OCI-LY3 (cell line): ENCODE data around the gene CYP2W1.

Source experiments
- H2AFZ ChIP-seq: fragments of 200-600, 300-600 bp; shearing (Covaris generic); 2 replicates; pipeline ENCODE4 v1.6.0; 2014; ENCODE audit warnings: antibody characterized with exemption, low read depth, low read length
- H3K27ac ChIP-seq: fragments of 200-600, 300-600 bp; sonication (generic); 2 replicates; pipeline ENCODE4 v1.5.1; 2014; ENCODE audit warnings: mild to moderate bottlenecking, low read length, moderate library complexity, mixed read lengths
- H3K27me3 ChIP-seq: fragments of 200-600, 300-600 bp; sonication (generic); 2 replicates; pipeline ENCODE4 v1.6.1; 2014; ENCODE audit warnings: low read depth, low read length, mixed read lengths
- H3K36me3 ChIP-seq: fragments of 200-600, 300-600 bp; sonication (generic); replicated peaks from 2 replicates; pipeline ENCODE3; 2014; ENCODE audit warnings: low read depth, low read length, mixed read lengths
- H3K4me1 ChIP-seq: fragments of 300-600, 200-600 bp; sonication (generic); 2 replicates; pipeline ENCODE4 v1.6.1; 2014; ENCODE audit warnings: low read length, mixed read lengths
- H3K4me2 ChIP-seq: fragments of 200-600, 300-600 bp; sonication (generic); 2 replicates; pipeline ENCODE4 v1.6.1; 2014; ENCODE audit warnings: low read length, mixed read lengths
- H3K4me3 ChIP-seq: fragments of 300-600, 200-600 bp; sonication (generic); 2 replicates; pipeline ENCODE4 v1.5.1; 2014; ENCODE audit warnings: antibody characterized with exemption, mild to moderate bottlenecking, low read length, moderate library complexity
- H3K79me2 ChIP-seq: fragments of 300-600, 200-600 bp; shearing (Covaris generic); 2 replicates; pipeline ENCODE4 v1.6.1; 2014; ENCODE audit warnings: mild to moderate bottlenecking, low read length, mixed read lengths
- H3K9ac ChIP-seq: fragments of 300-600, 200-600 bp; shearing (Covaris generic); 2 replicates; pipeline ENCODE4 v1.6.0; 2014; ENCODE audit warnings: mild to moderate bottlenecking, low read length, moderate library complexity
- H3K9me3 ChIP-seq: fragments of 200-600, 300-600 bp; shearing (Covaris generic); 2 replicates; pipeline ENCODE4 v1.6.1; 2014; ENCODE audit warnings: low read length, mixed read lengths; ENCODE audit not compliant: insufficient read depth
- H4K20me1 ChIP-seq: fragments of 200-600, 300-600 bp; sonication (generic); 2 replicates; pipeline ENCODE4 v1.6.1; 2016; ENCODE audit warnings: low read length, mixed read lengths; ENCODE audit not compliant: insufficient read depth
- EZH2phosphoT487 ChIP-seq: fragments of 200-600 bp; shearing (Covaris generic); IDR thresholded peaks from 2 replicates; pipeline ENCODE4 v1.6.1; 2018; ENCODE audit warnings: antibody characterized with exemption, mixed run types, low read depth
- TF ChIP-seq, protein P1 (sequence below): fragments of 200-600, 300-600 bp; sonication (generic); IDR thresholded peaks from 2 replicates; pipeline ENCODE4 v1.5.1; 2014; ENCODE audit warnings: antibody characterized with exemption, low read length, low read depth

CYP2W1 gene

GRCh38 chr7:935874-936385 is 47.1 kb upstream of the CYP2W1 start:
- peak overlapping the region; percentile 73 for H3K27ac ChIP-seq

DNA sequence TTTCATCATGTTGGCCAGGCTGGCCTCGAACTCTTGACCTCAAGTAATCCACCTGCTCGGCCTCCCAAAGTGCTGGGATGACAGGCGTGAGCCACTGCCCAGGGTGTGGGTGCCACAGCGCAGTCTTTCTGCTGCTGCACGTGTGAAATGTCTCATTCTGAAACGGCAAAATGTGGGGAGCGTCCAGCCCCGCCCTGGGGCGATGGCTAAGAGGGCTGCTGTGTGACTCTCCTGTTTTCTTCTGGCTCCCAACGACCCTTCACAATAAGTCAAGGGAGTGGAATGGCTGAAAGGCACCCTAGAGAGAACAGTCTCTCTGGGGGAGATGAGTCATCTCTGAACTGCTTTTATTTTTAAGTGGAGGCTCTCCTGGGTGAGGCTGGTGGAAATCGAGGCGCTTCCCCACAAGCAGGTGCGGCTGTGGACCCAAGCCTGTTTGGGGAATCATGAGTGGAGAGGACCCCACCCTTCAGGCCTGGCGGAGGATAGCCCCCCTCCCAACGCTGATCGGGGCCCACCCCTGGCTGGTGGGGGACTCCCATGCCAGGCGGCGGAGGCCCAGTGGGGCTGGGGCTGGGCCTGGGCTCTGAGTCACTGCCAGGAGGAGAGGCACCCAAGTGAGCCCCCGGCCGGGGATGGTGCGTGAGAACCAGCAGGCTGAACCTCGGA is 46.5 kb upstream of the CYP2W1 start:
- Histone ChIP-seq H3K36me3 (peaks cover 2% of the 10 kb centered on the region), H3K9me3 (peaks cover 3% of the 10 kb centered on the region; the same call in 1 of the 2 replicates), H3K27ac (peak overlapping the region; percentile 73), H3K27me3 (peaks cover 2% of the 10 kb centered on the region; the same call in 1 of the 2 replicates), H3K4me3 (peak overlapping the region; percentile 72), H4K20me1 (no peaks in the 10 kb centered on the region), H3K4me1 (peaks cover 39% of the 10 kb centered on the region), H2AFZ (no peak overlapping the region), H3K4me2 (peak overlapping the region; percentile 91), H3K9ac (peak overlapping the region; percentile 42; the same call in 1 of the 2 replicates), H3K79me2 (no peaks in the 10 kb centered on the region)
- TF ChIP-seq EZH2phosphoT487 = no peak
- TF ChIP-seq, protein P1, sequence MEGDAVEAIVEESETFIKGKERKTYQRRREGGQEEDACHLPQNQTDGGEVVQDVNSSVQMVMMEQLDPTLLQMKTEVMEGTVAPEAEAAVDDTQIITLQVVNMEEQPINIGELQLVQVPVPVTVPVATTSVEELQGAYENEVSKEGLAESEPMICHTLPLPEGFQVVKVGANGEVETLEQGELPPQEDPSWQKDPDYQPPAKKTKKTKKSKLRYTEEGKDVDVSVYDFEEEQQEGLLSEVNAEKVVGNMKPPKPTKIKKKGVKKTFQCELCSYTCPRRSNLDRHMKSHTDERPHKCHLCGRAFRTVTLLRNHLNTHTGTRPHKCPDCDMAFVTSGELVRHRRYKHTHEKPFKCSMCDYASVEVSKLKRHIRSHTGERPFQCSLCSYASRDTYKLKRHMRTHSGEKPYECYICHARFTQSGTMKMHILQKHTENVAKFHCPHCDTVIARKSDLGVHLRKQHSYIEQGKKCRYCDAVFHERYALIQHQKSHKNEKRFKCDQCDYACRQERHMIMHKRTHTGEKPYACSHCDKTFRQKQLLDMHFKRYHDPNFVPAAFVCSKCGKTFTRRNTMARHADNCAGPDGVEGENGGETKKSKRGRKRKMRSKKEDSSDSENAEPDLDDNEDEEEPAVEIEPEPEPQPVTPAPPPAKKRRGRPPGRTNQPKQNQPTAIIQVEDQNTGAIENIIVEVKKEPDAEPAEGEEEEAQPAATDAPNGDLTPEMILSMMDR = no peak

More at GRCh38 chr7:935874-936385, 47.1 kb upstream of the CYP2W1 start:
- Histone ChIP-seq H3K9ac (peak overlapping the region; percentile 42; the same call in 1 of the 2 replicates), H3K4me1 (peaks cover 34% of the 10 kb centered on the region), H3K9me3 (peaks cover 3% of the 10 kb centered on the region; the same call in 1 of the 2 replicates), H3K27me3 (no peaks in the 10 kb centered on the region; the same call in 1 of the 2 replicates), H3K4me2 (peak overlapping the region; percentile 91), H3K36me3 (peaks cover 2% of the 10 kb centered on the region), H3K79me2 (no peaks in the 10 kb centered on the region), H3K4me3 (peak overlapping the region; percentile 72), H4K20me1 (no peaks in the 10 kb centered on the region), H2AFZ (no peak overlapping the region)
- no peak for TF ChIP-seq EZH2phosphoT487
- TF ChIP-seq, protein P1 = no peak

GRCh38 chr7:937856-938484 is 45.0 kb upstream of the CYP2W1 start:
- Histone ChIP-seq H3K36me3 (peaks cover 2% of the 10 kb centered on the region), H3K4me3 (no peak overlapping the region), H3K4me1 (peaks cover 42% of the 10 kb centered on the region), H3K9ac (no peak overlapping the region), H3K9me3 (peaks cover 3% of the 10 kb centered on the region; the same call in 1 of the 2 replicates), H3K27me3 (peaks cover 8% of the 10 kb centered on the region; the same call in 1 of the 2 replicates), H4K20me1 (no peaks in the 10 kb centered on the region), H3K4me2 (no peak overlapping the region), H2AFZ (no peak overlapping the region), H3K79me2 (no peaks in the 10 kb centered on the region), H3K27ac (no peak overlapping the region)
- no peak for TF ChIP-seq EZH2phosphoT487
- TF ChIP-seq, protein P1 = no peak

GRCh38 chr7:938546-939185 is 44.3 kb upstream of the CYP2W1 start:
- Histone ChIP-seq H3K9me3 (peaks cover 3% of the 10 kb centered on the region; the same call in 1 of the 2 replicates), H3K36me3 (peaks cover 2% of the 10 kb centered on the region), H3K27me3 (peaks cover 8% of the 10 kb centered on the region; the same call in 1 of the 2 replicates), H4K20me1 (no peaks in the 10 kb centered on the region), H3K4me1 (peaks cover 42% of the 10 kb centered on the region), H3K4me2 (no peak overlapping the region), H3K4me3 (no peak overlapping the region), H2AFZ (no peak overlapping the region), H3K9ac (no peak overlapping the region), H3K27ac (no peak overlapping the region), H3K79me2 (no peaks in the 10 kb centered on the region)
- TF ChIP-seq, protein P1 = no peak
- TF ChIP-seq EZH2phosphoT487 = no peak
